NB4 (cell line): ENCODE data around the gene ST3GAL4.

Source experiments
- DNase-seq: peaks from one replicate; pipeline ENCODE4 v3.0.0; 2010; ENCODE audit warnings: low read depth
- H3K4me3 ChIP-seq: one replicate; pipeline ENCODE4 v1.5.1; 2011; ENCODE audit warnings: mild to moderate bottlenecking, low read depth, low read length, moderate library complexity
- MYC ChIP-seq: IDR thresholded peaks from 2 replicates; pipeline ENCODE4 v1.6.1; 2011; ENCODE audit warnings: low read depth, low read length
- POLR2A ChIP-seq: IDR thresholded peaks from 2 replicates; pipeline ENCODE4 v1.6.1; 2011; ENCODE audit warnings: mild to moderate bottlenecking; ENCODE audit not compliant: insufficient read length; ENCODE audit errors: extremely low read depth
- TF ChIP-seq, protein P1 (sequence below): IDR thresholded peaks from one replicate; pipeline ENCODE4 v1.5.1; 2012; ENCODE audit warnings: low read depth, low read length
- TF ChIP-seq, protein P2 (sequence below): IDR thresholded peaks from 2 replicates; pipeline ENCODE4 v1.6.1; 2011; ENCODE audit warnings: low read depth, low read length

The ST3GAL4 gene

DNA sequence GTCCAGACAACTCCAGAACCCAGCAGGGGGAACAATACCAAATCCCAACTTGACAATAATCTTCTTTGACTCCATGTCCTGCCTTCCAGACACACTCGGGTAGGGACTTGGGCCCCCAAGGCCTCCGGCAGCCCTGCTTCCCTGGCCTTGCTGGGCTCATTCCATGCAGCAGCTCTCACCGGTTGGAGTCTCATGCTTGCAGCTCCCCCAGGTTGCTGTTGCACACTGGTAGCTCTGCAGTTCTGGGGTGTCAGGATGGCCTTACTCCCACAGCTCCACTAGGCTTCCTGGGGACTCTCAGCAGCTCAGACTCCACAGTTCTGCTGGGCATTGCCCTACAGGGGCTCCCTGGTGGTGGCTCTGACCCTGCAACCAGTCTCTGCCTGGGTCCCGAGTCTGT, 42.8 kb downstream of the ST3GAL4 start:
- TF ChIP-seq, protein P1, sequence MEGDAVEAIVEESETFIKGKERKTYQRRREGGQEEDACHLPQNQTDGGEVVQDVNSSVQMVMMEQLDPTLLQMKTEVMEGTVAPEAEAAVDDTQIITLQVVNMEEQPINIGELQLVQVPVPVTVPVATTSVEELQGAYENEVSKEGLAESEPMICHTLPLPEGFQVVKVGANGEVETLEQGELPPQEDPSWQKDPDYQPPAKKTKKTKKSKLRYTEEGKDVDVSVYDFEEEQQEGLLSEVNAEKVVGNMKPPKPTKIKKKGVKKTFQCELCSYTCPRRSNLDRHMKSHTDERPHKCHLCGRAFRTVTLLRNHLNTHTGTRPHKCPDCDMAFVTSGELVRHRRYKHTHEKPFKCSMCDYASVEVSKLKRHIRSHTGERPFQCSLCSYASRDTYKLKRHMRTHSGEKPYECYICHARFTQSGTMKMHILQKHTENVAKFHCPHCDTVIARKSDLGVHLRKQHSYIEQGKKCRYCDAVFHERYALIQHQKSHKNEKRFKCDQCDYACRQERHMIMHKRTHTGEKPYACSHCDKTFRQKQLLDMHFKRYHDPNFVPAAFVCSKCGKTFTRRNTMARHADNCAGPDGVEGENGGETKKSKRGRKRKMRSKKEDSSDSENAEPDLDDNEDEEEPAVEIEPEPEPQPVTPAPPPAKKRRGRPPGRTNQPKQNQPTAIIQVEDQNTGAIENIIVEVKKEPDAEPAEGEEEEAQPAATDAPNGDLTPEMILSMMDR = no peak
- H3K4me3 ChIP-seq = no peak overlapping the region
- no peak for DNase-seq

DNA sequence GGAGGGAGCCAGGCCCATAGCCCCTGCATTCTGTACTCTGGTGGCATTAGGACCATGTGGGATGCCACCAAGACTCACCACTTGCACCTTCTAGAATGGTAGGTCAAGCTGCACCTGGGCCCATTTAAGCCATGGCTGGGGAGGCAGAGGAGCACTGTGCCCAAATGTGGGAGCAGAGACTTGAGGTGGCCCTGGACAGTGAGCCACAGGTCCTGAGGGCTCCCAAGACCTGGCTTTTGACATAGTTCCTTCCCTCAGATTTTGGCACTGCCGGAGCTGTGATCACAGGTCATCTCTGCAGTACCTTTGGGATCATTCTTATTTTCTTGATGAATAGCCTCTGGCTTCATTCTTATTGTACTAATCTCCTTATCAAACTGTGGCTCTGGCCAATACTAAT, 43.2 kb downstream of the ST3GAL4 start:
- TF ChIP-seq, protein P2, sequence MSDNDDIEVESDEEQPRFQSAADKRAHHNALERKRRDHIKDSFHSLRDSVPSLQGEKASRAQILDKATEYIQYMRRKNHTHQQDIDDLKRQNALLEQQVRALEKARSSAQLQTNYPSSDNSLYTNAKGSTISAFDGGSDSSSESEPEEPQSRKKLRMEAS = no peak
- TF ChIP-seq, protein P1 = no peak
- TF ChIP-seq POLR2A (no peak), MYC (no peak)
- no peak overlapping the region for H3K4me3 ChIP-seq
- DNase-seq = no peak

DNA sequence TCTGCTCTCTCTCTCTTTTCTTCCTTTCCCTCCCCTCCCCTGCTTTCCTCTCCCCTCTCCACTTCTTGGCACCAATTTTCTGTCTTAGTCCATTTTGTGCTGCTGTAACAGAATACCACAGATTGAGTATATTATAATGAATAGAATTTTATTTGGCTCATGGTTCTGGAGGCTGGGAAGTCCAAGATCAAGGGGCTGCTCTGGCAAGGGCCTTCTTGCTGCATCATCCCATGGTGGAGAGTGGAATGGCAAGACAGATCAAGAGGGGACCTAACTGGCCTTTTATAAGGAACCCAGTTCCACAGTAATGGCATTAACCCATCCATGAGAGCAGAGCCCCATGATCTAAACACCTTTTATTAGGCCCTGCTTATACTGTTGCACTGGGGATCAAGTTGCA, 44.5 kb downstream of the ST3GAL4 start:
- TF ChIP-seq, protein P1 = no peak
- TF ChIP-seq MYC = no peak
- DNase-seq = no peak
- H3K4me3 ChIP-seq = no peak overlapping the region

DNA sequence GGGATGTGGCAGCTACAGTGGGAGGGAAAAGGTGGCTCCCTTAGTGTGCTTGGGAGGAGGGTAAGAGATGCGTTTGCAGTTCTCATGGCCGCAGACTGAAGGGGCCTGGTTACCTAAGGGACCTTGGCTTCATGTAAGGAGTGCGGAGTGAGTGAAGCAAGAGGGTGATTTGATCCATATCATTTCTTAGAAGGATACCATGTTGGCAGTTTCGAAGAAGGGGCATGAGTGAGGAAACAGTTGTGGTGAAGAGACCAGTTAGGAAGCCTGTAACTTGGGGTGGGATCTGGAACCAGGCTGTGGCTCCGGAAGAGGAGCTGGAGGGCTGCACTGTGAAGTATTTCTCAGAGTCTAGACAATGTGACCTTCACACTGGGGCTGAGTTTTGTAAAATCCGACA, 45.0 kb downstream of the ST3GAL4 start:
- TF ChIP-seq, protein P2 = no peak
- TF ChIP-seq, protein P1 = no peak
- TF ChIP-seq POLR2A (no peak), MYC (no peak)

DNA sequence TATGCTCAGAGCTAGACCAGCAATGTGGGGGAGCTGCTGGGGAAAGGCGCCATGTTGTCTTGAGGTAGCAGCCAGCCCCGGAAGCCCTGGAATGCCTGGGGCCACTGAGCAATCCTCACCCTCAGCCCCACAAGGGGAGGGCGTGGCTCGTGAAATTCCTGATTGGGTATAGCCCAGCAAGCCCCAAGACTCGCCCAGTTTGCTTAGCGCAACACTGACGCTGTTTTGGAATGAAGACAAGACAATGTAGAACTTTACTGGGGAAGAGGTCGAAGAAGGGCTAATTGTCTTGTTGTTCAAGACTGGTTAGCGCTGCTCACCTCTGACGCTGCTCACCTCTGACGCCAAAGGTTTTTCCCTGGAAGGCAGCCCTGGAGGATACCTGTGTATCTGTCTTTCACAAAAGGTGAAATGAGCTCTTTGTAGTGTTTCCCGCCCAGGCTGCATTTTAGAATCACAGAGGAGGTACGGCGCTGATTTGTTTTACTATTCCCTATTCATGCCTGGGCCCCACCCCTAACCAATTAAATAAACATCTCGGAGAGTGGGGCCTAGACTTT, 47.6 kb downstream of the ST3GAL4 start:
- no peak overlapping the region for H3K4me3 ChIP-seq
- no peak for DNase-seq
- TF ChIP-seq POLR2A (no peak), MYC (no peak)
- TF ChIP-seq, protein P1 = no peak
- TF ChIP-seq, protein P2 = no peak

More for the DNA sequence above, 45.0 kb downstream of the ST3GAL4 start:
- no peak overlapping the region for H3K4me3 ChIP-seq
- DNase-seq = no peak

DNA sequence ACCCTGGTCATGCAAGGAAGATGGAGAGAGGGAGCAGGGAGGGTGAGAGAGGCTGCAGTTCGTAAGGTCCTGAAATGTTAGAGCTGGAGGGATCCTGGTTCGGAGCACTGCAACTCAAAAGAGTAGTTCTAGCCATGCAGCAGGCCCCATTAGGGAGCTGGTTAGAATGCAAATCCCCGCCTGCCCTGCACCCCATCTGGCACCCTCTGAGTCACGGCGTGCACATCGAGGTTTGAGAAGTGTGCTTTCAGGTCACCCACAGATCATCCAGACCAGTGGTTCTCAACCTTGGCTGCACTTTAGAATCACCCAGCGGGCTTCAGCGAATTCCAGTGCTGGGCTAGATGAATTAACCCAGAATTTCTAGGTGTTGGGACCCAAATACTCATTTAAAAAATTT, 48.2 kb downstream of the ST3GAL4 start:
- TF ChIP-seq, protein P1 = no peak
- no peak for TF ChIP-seq POLR2A
- TF ChIP-seq, protein P2 = no peak
- TF ChIP-seq MYC = no peak
- DNase-seq = no peak
- H3K4me3 ChIP-seq = no peak overlapping the region
